Ovary (tissue), 9 donors: ENCODE data around the gene GRIK3. TPM values are rescaled to one million over a fixed set of nuclear protein-coding genes. Genes with fewer than 3 reads are reported as not detected.

Experiments
- DNase-seq, 5 donors: peaks; one replicate each; pipeline ENCODE4 v3.0.0-alpha.2; 2019 to 2020
- H3K27ac ChIP-seq, 2 donors: fragments of 200-600 bp; one replicate each; pipeline versions ENCODE4 v1.5.1 to v1.8.0; 2019 to 2022
- H3K27me3 ChIP-seq: fragments of 200-600 bp; one replicate; pipeline ENCODE4 v1.8.0; 2022
- H3K36me3 ChIP-seq: fragments of 200-600 bp; sonication (generic); one replicate; pipeline ENCODE4 v1.5.1; 2019
- H3K4me1 ChIP-seq: one replicate; pipeline ENCODE4 v1.8.1; 2013; ENCODE audit warnings: mild to moderate bottlenecking, moderate library complexity; ENCODE audit not compliant: insufficient read depth
- H3K4me3 ChIP-seq: fragments of 200-600 bp; sonication (generic); one replicate; pipeline ENCODE4 v1.5.1; 2017
- H3K9me3 ChIP-seq, 2 donors: fragments of 200-600 bp in 1 of 2; sonication (generic) in 1 of 2; one replicate each; pipeline versions ENCODE4 v1.5.1 to v1.8.1; 2013 to 2019; ENCODE audit warnings: mild to moderate bottlenecking in 1 of 2, moderate library complexity in 1 of 2
- EP300 ChIP-seq: sonication (generic); formaldehyde crosslinking; IDR thresholded peaks from one replicate; pipeline ENCODE4 v1.6.1; 2017; ENCODE audit warnings: antibody characterized with exemption
- POLR2A ChIP-seq: fragments of 450-650 bp; IDR thresholded peaks from one replicate; pipeline ENCODE4 v1.6.1; 2017; ENCODE audit warnings: antibody characterized with exemption, mild to moderate bottlenecking, moderate library complexity
- WGBS, 3 donors: extraction: QIAGEN DNeasy Blood & Tissue Kit in 1 of 3; methylation state at CpG; one replicate each; pipeline versions ENCODE4 v1.1.5 to v1.1.7; 2013 to 2017; 5-methylcytosine and 5-hydroxymethylcytosine counted together
- intact Hi-C, 4 donors: fragments of 100-400 bp; cut with DNase I; formaldehyde crosslinking; loops; one replicate each; pipeline versions ENCODE4 v1.11.0 to v1.15.1; 2022 to 2023
- polyA plus RNA-seq, 2 donors: library from polyadenylated mRNA; stranded (reverse); fragments of 200-250 nt in 1 of 2; fragments of 350-450 nt in 1 of 2; fragmentation: Illumina TruSeq in 1 of 2; extraction: RNeasy Lipid Tissue Mini Kit (QIAGEN cat#74804) in 1 of 2; gene quantifications; one replicate each; pipeline ENCODE4 v1.2.3, GENCODE V29; 2013 to 2014
- total RNA-seq, 7 donors: library from RNA; depleted of rRNA in 2 of 7; stranded (reverse); fragments of >200 nt in 2 of 7; fragmentation: NEBNext Ultra II Directional in 3 of 7; extraction: Animal tissue kit (Norgen Biotek cat#: 25700) in 3 of 7; gene quantifications; one replicate each; pipeline versions ENCODE4 v1.1.0 to v1.2.4, GENCODE V29; 2016 to 2023
- TF ChIP-seq, protein P1 (sequence below), 3 donors: fragments of 450-650 bp in 2 of 3; fragments of 200-600 bp in 1 of 3; IDR thresholded peaks; one replicate each; pipeline versions ENCODE4 v1.5.1 to v1.8.0; 2016 to 2022; ENCODE audit warnings: antibody characterized with exemption in 3 of 3, mild to moderate bottlenecking in 1 of 3
- donor health status: DM: no; HTN: no; CAD: no; lungs with moderate emphysema.
- donor health status: DM: no; HTN: no; CAD: no.
- donor health status: Bipolar disorder and iron deficiency.
- donor health status: DM: yes; HTN: yes; CAD: no.
- donor health status: DM: no; HTN: no; CAD: no.
- donor health status: DM: yes; HTN: yes; CAD: no.

Gene GRIK3
- total and polyA plus RNA-seq, 9 donors = 0.11 to 0.97 (median 0.32) TPM; not detected in 2

DNA sequence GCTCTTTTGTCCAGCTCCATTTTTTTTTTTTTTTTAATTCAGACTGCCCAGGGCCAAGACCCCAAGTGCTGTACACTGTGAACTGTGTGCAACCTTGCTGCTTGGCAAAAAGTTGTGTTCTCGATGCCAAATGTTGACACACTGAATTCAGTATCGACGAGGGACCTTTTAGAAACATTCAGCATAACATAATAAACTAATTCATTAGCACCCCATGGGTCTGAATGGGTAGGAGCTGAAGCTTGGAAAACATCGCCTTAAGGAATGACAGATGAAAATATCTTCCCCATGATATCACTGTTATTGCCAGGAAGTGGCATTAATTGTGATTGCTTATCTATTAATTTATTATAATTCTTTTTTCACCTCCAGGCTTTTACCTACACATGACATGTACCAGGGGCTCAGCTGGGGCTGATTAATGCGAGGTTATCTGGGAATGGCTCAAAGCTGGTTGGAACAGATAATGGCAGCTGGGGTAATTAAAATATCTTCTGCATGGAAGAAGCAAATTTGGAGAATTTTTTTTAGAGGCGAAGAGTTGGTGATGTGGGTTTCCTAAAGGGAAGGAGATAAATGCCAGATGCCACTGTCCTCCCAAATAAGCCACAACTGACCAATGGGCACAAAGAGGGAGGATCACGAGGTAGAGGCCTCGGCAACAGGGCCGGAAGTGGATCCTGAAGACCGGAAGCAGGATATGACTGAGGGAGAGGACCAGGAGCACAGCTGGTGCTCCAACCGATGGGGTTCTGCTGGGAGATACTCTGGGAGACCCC, 169.3 kb downstream of the GRIK3 start:
- TF ChIP-seq, protein P1, sequence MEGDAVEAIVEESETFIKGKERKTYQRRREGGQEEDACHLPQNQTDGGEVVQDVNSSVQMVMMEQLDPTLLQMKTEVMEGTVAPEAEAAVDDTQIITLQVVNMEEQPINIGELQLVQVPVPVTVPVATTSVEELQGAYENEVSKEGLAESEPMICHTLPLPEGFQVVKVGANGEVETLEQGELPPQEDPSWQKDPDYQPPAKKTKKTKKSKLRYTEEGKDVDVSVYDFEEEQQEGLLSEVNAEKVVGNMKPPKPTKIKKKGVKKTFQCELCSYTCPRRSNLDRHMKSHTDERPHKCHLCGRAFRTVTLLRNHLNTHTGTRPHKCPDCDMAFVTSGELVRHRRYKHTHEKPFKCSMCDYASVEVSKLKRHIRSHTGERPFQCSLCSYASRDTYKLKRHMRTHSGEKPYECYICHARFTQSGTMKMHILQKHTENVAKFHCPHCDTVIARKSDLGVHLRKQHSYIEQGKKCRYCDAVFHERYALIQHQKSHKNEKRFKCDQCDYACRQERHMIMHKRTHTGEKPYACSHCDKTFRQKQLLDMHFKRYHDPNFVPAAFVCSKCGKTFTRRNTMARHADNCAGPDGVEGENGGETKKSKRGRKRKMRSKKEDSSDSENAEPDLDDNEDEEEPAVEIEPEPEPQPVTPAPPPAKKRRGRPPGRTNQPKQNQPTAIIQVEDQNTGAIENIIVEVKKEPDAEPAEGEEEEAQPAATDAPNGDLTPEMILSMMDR (IDR thresholded peaks at IDR 0.05) = no peak
- TF ChIP-seq POLR2A = no peak
- TF ChIP-seq EP300 = no peak
- no peaks in the 10 kb centered on the region for H3K9me3 ChIP-seq
- no peak overlapping the region for H3K27ac ChIP-seq
- H3K4me3 ChIP-seq = no peak overlapping the region
- no peak for DNase-seq
- no peaks in the 10 kb centered on the region for H3K36me3 ChIP-seq
- intact Hi-C loops = no loop called here
- H3K27me3 ChIP-seq = no peaks in the 10 kb centered on the region
- WGBS, 3 donors = 49 to 60% (median 49%) methylated on average over 11 of the region's 11 CpGs
- no peaks in the 10 kb centered on the region for H3K4me1 ChIP-seq

DNA sequence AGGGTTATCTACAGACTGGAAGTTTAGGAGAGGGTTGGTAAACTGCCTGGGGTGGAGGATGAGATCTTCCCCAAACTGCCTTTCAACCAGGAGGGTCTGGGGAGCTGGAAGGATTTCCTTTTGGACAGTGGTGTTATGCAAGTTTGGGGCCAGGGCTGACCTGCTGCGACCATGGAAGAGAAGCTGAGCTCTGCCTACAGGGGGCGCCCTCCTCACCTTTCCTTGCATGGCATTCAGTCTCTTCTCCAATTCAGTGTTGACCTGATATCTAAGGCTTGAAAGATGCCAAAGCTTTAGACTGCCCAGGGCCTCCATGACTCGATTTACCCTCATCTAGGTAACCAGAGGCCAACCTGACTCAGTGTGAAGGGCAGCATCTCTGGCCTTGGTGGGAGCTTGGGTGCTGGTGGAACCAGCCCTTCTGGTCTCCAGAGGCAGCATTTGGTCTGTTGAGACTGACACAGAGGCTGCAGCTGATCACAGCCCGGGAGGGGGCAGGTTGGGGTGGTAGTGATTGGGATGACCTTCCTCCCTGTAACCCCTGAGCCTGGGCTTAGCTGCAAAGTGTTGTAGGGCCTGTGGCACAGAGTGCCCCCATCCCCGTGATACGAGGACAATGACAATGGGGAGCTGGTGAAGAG, 170.0 kb downstream of the GRIK3 start:
- TF ChIP-seq EP300 (no peak), POLR2A (no peak)
- TF ChIP-seq, protein P1 (IDR thresholded peaks at IDR 0.05) = no peak
- H3K36me3 ChIP-seq = no peaks in the 10 kb centered on the region
- intact Hi-C loops = no loop called here
- WGBS, 3 donors = 34 to 48% (median 36%) methylated on average over 6 of the region's 6 CpGs
- no peaks in the 10 kb centered on the region for H3K9me3 ChIP-seq
- no peaks in the 10 kb centered on the region for H3K4me1 ChIP-seq
- no peak for DNase-seq
- no peak overlapping the region for H3K27ac ChIP-seq
- no peaks in the 10 kb centered on the region for H3K27me3 ChIP-seq
- no peak overlapping the region for H3K4me3 ChIP-seq

DNA sequence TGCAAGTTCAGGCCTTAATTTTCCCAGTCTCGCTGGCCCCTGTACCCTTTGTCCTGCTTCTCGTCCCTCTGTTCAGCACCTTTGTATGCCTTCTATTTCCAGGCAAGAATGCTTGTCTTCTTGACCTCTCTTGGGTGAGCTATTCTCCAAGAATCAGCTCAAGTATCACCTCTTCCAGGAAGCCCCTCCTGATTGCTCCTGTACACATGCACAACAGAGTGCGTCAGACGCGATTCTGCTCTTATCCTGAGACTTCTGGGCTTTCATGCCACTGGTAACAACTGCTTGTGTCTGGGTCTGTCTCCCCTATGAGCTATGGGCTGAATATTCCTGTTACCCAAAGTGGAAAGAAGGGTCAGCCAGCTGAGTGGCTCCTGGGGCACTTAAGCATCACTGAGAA, 170.8 kb downstream of the GRIK3 start:
- no peaks in the 10 kb centered on the region for H3K9me3 ChIP-seq
- H3K4me3 ChIP-seq = no peak overlapping the region
- no peaks in the 10 kb centered on the region for H3K36me3 ChIP-seq
- WGBS, 3 donors = 72 to 83% (median 78%) methylated on average over 5 of the region's 5 CpGs
- DNase-seq = no peak
- no peaks in the 10 kb centered on the region for H3K4me1 ChIP-seq
- TF ChIP-seq, protein P1 (IDR thresholded peaks at IDR 0.05) = no peak
- TF ChIP-seq POLR2A (no peak), EP300 (no peak)
- no peaks in the 10 kb centered on the region for H3K27me3 ChIP-seq
- no peak overlapping the region for H3K27ac ChIP-seq
- intact Hi-C loops = no loop called here

DNA sequence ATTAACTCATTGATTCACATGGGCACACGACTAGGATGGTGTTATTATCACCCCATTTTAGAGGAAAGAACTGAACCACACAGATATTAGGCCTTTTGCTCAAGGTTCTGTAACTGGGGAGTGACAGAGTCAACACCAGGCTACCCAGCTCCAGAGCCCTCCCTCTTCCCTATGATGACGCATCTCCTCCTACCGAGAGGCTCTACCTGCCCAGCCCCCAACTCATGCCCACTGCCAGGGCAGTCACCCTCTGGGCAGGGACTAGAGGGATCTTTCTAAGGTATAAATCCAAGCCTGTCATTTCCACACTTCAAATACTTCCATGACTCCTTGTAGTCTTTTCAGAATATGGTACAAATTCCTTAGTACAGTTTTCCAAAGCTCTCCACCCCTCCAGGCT, 171.3 kb downstream of the GRIK3 start:
- Histone ChIP-seq H3K27ac (no peak overlapping the region), H3K4me1 (no peaks in the 10 kb centered on the region), H3K36me3 (no peaks in the 10 kb centered on the region), H3K27me3 (no peaks in the 10 kb centered on the region), H3K9me3 (no peaks in the 10 kb centered on the region), H3K4me3 (no peak overlapping the region)
- intact Hi-C loops = no loop called here
- no peak for TF ChIP-seq POLR2A
- TF ChIP-seq, protein P1 (IDR thresholded peaks at IDR 0.05) = no peak
- no peak for TF ChIP-seq EP300
- no peak for DNase-seq
- WGBS, 3 donors = 40 to 55% (median 49%) methylated on average over 3 of the region's 3 CpGs
